T-helper 2 cell treated with Interferon-gamma antibody and Interleukin-4, amounts not matched to agents 5 μg/mL and 100 μg/mL, for 36 hours (primary cell): Measurements from ENCODE around the gene BCKDHB.
"Not testable (repeated sequence)": the region's sequence is repeated elsewhere in the genome, so short reads cannot be mapped to it uniquely, and the experiment has no call there.

Experiments
- DNase-seq: peaks from one replicate; pipeline ENCODE4 v3.0.0; 2021; ENCODE audit warnings: low spot score
- H3K27ac Mint-ChIP-seq: one replicate; pipeline ENCODE4 v1.8.0; 2021; ENCODE audit warnings: mild to moderate bottlenecking, mixed read lengths
- H3K27me3 Mint-ChIP-seq: one replicate; pipeline ENCODE4 v1.8.0; 2021; ENCODE audit warnings: low read depth, mixed read lengths
- H3K36me3 Mint-ChIP-seq: one replicate; pipeline ENCODE4 v1.8.0; 2021; ENCODE audit warnings: low read depth, mixed read lengths
- H3K4me1 Mint-ChIP-seq: one replicate; pipeline ENCODE4 v1.8.0; 2021; ENCODE audit warnings: low read depth, mixed read lengths
- H3K4me3 Mint-ChIP-seq: one replicate; pipeline ENCODE4 v1.8.0; 2022; ENCODE audit warnings: mild to moderate bottlenecking, moderate library complexity, mixed read lengths
- H3K9me3 Mint-ChIP-seq: one replicate; pipeline ENCODE4 v1.8.0; 2021; ENCODE audit warnings: mixed read lengths

BCKDHB gene

GRCh38 chr6:80203283-80203682 lies 96.8 kb downstream of the BCKDHB start:
- no peak for DNase-seq
- Mint-ChIP-seq H3K27me3 (no peaks in the 10 kb centered on the region), H3K9me3 (no peaks in the 10 kb centered on the region), H3K36me3 (peaks cover 4% of the 10 kb centered on the region), H3K27ac (no peak overlapping the region), H3K4me1 (peaks cover under 1% of the 10 kb centered on the region), H3K4me3 (no peak overlapping the region)

GRCh38 chr6:80205404-80205803 lies 98.9 kb downstream of the BCKDHB start:
- Mint-ChIP-seq H3K4me1 (peaks cover 12% of the 10 kb centered on the region), H3K36me3 (peaks cover 4% of the 10 kb centered on the region), H3K27me3 (no peaks in the 10 kb centered on the region), H3K4me3 (no peak overlapping the region), H3K27ac (no peak overlapping the region), H3K9me3 (no peaks in the 10 kb centered on the region)
- DNase-seq = no peak

- no peak overlapping the region for H3K4me3 Mint-ChIP-seq
- DNase-seq = no peak
Measured at GRCh38 chr6:80206758-80207157, 100.3 kb downstream of the BCKDHB start.

GRCh38 chr6:80209430-80209829 lies 103.0 kb downstream of the BCKDHB start:
- Mint-ChIP-seq H3K36me3 (peaks cover 5% of the 10 kb centered on the region), H3K27me3 (no peaks in the 10 kb centered on the region), H3K9me3 (no peaks in the 10 kb centered on the region), H3K4me3 (no peak overlapping the region), H3K27ac (no peak overlapping the region), H3K4me1 (peaks cover 26% of the 10 kb centered on the region)
- no peak for DNase-seq

More at GRCh38 chr6:80206758-80207157, 100.3 kb downstream of the BCKDHB start:
- H3K4me1 Mint-ChIP-seq = peaks cover 24% of the 10 kb centered on the region
- H3K36me3 Mint-ChIP-seq = peaks cover 7% of the 10 kb centered on the region
- H3K27ac Mint-ChIP-seq = no peak overlapping the region
- H3K9me3 Mint-ChIP-seq = no peaks in the 10 kb centered on the region
- no peaks in the 10 kb centered on the region for H3K27me3 Mint-ChIP-seq

DNA sequence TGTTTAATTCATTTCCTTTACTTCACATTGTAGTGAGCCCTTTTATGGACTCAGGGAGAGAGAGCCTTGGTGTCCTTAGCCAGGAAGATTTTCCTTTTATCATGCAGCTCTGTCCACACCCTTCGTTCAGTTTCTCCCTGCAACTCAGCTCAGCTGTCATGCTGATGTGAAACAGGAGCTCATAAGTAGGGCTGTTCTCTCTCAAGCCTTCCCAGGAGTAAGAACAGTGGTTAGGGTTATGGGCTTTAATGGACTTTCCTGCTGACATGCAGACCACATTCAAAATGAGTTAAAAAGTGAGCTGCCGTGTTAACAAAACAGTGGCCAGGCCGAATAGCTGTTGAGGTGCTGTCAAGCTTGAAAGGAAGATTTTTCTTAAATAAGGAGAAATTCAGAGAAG lies 104.1 kb downstream of the BCKDHB start:
- Mint-ChIP-seq H3K9me3 (no peaks in the 10 kb centered on the region), H3K4me1 (peaks cover 26% of the 10 kb centered on the region), H3K27me3 (no peaks in the 10 kb centered on the region), H3K27ac (no peak overlapping the region), H3K4me3 (no peak overlapping the region), H3K36me3 (peaks cover 5% of the 10 kb centered on the region)
- DNase-seq = no peak

DNA sequence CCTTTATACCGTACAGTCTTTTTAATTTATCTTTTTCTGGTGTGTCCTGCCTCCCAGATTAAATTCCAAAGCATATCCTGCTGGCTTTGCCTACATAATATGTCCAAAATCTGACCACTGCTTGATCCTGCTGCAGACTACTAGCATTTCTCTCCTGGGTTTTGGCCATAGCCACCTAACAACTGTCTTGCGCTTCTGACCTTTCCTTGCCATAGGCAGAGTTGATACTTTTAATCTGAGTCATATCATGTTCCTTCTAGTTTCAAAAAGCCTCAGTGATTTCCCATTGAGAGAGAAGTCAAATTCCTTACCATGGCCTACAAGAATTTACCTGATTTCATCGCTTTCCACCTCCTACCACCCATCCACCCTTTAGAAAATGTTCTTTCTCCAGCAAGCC lies 104.8 kb downstream of the BCKDHB start:
- DNase-seq = no peak
- Mint-ChIP-seq H3K9me3 (no peaks in the 10 kb centered on the region), H3K27me3 (no peaks in the 10 kb centered on the region), H3K36me3 (peaks cover 3% of the 10 kb centered on the region), H3K4me1 (peaks cover 26% of the 10 kb centered on the region), H3K27ac (no peak overlapping the region), H3K4me3 (no peak overlapping the region)

- not testable (repeated sequence) for DNase-seq, H3K4me3 Mint-ChIP-seq, H3K27me3 Mint-ChIP-seq, H3K27ac Mint-ChIP-seq, H3K36me3 Mint-ChIP-seq, H3K9me3 Mint-ChIP-seq
- H3K4me1 Mint-ChIP-seq = peaks cover 26% of the 10 kb centered on the region
Measured at GRCh38 chr6:80211890-80212289, 105.4 kb downstream of the BCKDHB start.

- H3K9me3 Mint-ChIP-seq = no peaks in the 10 kb centered on the region
- peaks cover 18% of the 10 kb centered on the region for H3K4me1 Mint-ChIP-seq
- no peak for DNase-seq
Measured at GRCh38 chr6:80214436-80215022, 108.1 kb downstream of the BCKDHB start.

GRCh38 chr6:80215063-80215462 lies 108.6 kb downstream of the BCKDHB start:
- peaks cover 15% of the 10 kb centered on the region for H3K4me1 Mint-ChIP-seq
- no peak overlapping the region for H3K27ac Mint-ChIP-seq
- no peaks in the 10 kb centered on the region for H3K9me3 Mint-ChIP-seq
- H3K36me3 Mint-ChIP-seq = peaks cover 3% of the 10 kb centered on the region
- DNase-seq = no peak
- H3K4me3 Mint-ChIP-seq = no peak overlapping the region
- no peaks in the 10 kb centered on the region for H3K27me3 Mint-ChIP-seq

More at GRCh38 chr6:80214436-80215022, 108.1 kb downstream of the BCKDHB start:
- Mint-ChIP-seq H3K36me3 (peaks cover 3% of the 10 kb centered on the region), H3K27ac (no peak overlapping the region), H3K27me3 (no peaks in the 10 kb centered on the region), H3K4me3 (no peak overlapping the region)

GRCh38 chr6:80217794-80218193 lies 111.3 kb downstream of the BCKDHB start:
- H3K4me1 Mint-ChIP-seq = no peaks in the 10 kb centered on the region
- H3K27me3 Mint-ChIP-seq = no peaks in the 10 kb centered on the region
- no peaks in the 10 kb centered on the region for H3K9me3 Mint-ChIP-seq
- peaks cover 2% of the 10 kb centered on the region for H3K36me3 Mint-ChIP-seq
- no peak overlapping the region for H3K4me3 Mint-ChIP-seq
- no peak for DNase-seq
- H3K27ac Mint-ChIP-seq = no peak overlapping the region

DNA sequence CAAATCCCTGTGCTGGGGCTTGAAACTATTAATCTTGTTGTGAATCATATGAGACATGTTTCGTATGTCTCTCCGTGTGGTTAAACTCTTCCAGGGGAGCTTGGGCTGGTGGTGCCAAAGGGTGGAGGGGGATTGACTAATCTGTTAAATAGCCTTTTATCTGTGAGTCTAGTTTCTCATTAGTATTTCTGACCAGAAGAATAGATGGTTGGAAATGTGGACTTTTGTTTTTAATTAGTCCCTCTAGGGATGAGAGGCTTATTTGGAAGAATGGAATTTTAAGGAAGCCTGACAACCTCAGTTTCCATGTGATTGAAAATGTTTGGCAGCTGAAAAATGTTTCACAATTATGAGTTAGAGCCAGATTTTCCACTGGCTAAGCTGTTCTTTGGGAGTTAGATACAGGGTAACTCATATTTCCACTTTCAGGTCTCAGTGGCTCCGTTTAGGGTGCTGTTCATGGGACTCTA lies 117.3 kb downstream of the BCKDHB start:
- no peak for DNase-seq
- H3K9me3 Mint-ChIP-seq = no peaks in the 10 kb centered on the region
- no peaks in the 10 kb centered on the region for H3K4me1 Mint-ChIP-seq
- no peaks in the 10 kb centered on the region for H3K27me3 Mint-ChIP-seq
- H3K36me3 Mint-ChIP-seq = peaks cover 9% of the 10 kb centered on the region
- no peak overlapping the region for H3K27ac Mint-ChIP-seq
- H3K4me3 Mint-ChIP-seq = no peak overlapping the region

DNA sequence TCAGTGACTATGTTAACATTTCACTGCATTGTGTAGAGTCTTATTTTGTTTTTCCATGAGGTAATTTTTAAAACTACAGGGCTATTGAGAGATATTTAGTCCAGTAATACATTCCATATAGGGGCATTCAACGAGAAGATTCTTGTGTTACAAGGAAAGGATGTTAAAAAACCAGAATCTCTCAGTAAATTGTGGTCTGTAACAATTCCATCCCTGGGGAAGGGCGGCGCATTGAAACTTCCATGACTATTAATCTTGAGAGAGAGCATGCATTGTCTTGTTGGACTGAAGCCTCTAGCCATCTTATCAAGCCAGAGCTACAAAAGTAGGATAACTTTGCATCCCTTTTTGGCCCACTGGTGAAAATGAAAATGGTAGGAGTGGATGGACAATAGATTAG lies 119.7 kb downstream of the BCKDHB start:
- no peak for DNase-seq
- no peak overlapping the region for H3K4me3 Mint-ChIP-seq
- no peaks in the 10 kb centered on the region for H3K9me3 Mint-ChIP-seq
- H3K27me3 Mint-ChIP-seq = no peaks in the 10 kb centered on the region
- H3K27ac Mint-ChIP-seq = no peak overlapping the region
- peaks cover 8% of the 10 kb centered on the region for H3K36me3 Mint-ChIP-seq
- no peaks in the 10 kb centered on the region for H3K4me1 Mint-ChIP-seq

GRCh38 chr6:80226699-80227098 lies 120.2 kb downstream of the BCKDHB start:
- Mint-ChIP-seq H3K27ac (no peak overlapping the region), H3K36me3 (peaks cover 7% of the 10 kb centered on the region), H3K9me3 (no peaks in the 10 kb centered on the region), H3K4me1 (no peaks in the 10 kb centered on the region), H3K27me3 (no peaks in the 10 kb centered on the region), H3K4me3 (no peak overlapping the region)
- no peak for DNase-seq

GRCh38 chr6:80227545-80228105 lies 121.2 kb downstream of the BCKDHB start:
- no peak overlapping the region for H3K4me3 Mint-ChIP-seq
- no peaks in the 10 kb centered on the region for H3K4me1 Mint-ChIP-seq

DNA sequence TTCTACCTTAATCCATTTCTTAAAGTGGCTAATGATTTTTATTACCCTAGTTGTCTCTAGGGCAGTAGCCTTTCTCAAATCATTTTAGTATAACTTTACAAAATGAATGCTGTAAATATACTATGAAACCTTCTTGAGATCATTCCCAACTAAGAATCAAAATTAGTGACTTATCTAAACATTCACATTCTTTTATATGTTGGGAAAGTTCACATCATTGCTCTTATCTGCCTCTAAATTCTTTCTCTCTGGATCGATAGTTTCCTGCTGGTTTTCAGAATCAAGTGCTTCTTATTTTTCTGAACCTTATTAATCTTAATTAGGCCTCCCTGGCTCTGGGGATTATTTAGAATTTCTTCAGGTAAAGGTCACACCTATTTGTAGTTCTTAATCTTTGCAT lies 126.8 kb downstream of the BCKDHB start:
- Mint-ChIP-seq H3K27ac (no peak overlapping the region), H3K4me1 (no peaks in the 10 kb centered on the region), H3K27me3 (no peaks in the 10 kb centered on the region), H3K4me3 (no peak overlapping the region), H3K36me3 (peaks cover 1% of the 10 kb centered on the region), H3K9me3 (no peaks in the 10 kb centered on the region)
- DNase-seq = no peak

More at GRCh38 chr6:80227545-80228105, 121.2 kb downstream of the BCKDHB start:
- Mint-ChIP-seq H3K27me3 (no peaks in the 10 kb centered on the region), H3K9me3 (no peaks in the 10 kb centered on the region), H3K36me3 (peaks cover 7% of the 10 kb centered on the region), H3K27ac (no peak overlapping the region)
- no peak for DNase-seq
